H1 (cell line): Measurements from ENCODE around the gene GALK1. TPM values are rescaled to one million over a fixed set of nuclear protein-coding genes. Genes with fewer than 3 reads are reported as not detected.

Experiments used
- CTCF ChIA-PET: fragments of 300-600 bp; sonication (Branson Sonifier 250); formaldehyde crosslinking; loops from one replicate; lab custom pipeline; 2021; ENCODE audit not compliant: partially characterized antibody; lab: Charles Lee
- POLR2A ChIA-PET: fragments of 300-600 bp; sonication (Branson Sonifier 250); formaldehyde crosslinking; loops from one replicate; lab custom pipeline; 2021; ENCODE audit warnings: inconsistent platforms; ENCODE audit not compliant: partially characterized antibody; lab: Charles Lee
- DNase-seq, 2 experiments: peaks; one replicate each; pipeline versions ENCODE4 v3.0.0 to v3.0.0-alpha.2; 2010 to 2022; ENCODE audit warnings: low spot score in 2 of 2, low read depth in 1 of 2, mixed read lengths in 1 of 2
- FAIRE-seq: peaks from 2 replicates; lab custom pipeline; 2011; peaks lifted over from hg19 to GRCh38; lab: Jason Lieb, UNC
- H2AFZ ChIP-seq: 2 replicates; pipeline ENCODE4 v1.8.1; 2012; ENCODE audit warnings: low read length, inconsistent platforms
- H2AK5ac ChIP-seq: 2 replicates; pipeline ENCODE4 v1.6.1; 2013; ENCODE audit warnings: low read depth, low read length
- H2BK120ac ChIP-seq: replicated peaks from 2 replicates; pipeline ENCODE3; 2013; ENCODE audit warnings: low read depth, low read length, inconsistent platforms
- H2BK12ac ChIP-seq: 2 replicates; pipeline ENCODE4 v1.6.1; 2013; ENCODE audit warnings: low read depth, low read length
- H2BK15ac ChIP-seq: 2 replicates; pipeline ENCODE4 v1.6.1; 2013; ENCODE audit warnings: low read length
- H2BK20ac ChIP-seq: 2 replicates; pipeline ENCODE4 v1.6.1; 2013; ENCODE audit warnings: low read length
- H2BK5ac ChIP-seq: 2 replicates; pipeline ENCODE4 v1.6.1; 2013; ENCODE audit warnings: low read depth, low read length
- H3K14ac ChIP-seq: 2 replicates; pipeline ENCODE4 v1.6.1; 2013; ENCODE audit warnings: inconsistent platforms; ENCODE audit not compliant: insufficient read length
- H3K18ac ChIP-seq: 2 replicates; pipeline ENCODE4 v1.6.1; 2013; ENCODE audit warnings: low read length; ENCODE audit errors: extremely low read depth
- H3K23ac ChIP-seq: 2 replicates; pipeline ENCODE4 v1.6.1; 2013; ENCODE audit warnings: inconsistent platforms; ENCODE audit not compliant: insufficient read length
- H3K23me2 ChIP-seq: 2 replicates; pipeline ENCODE4 v1.6.1; 2013; ENCODE audit warnings: low read depth, low read length
- H3K27ac ChIP-seq: 2 replicates; pipeline ENCODE4 v1.6.1; 2011; ENCODE audit warnings: low read depth, low read length, inconsistent platforms
- H3K27me3 ChIP-seq, 4 experiments: replicated peaks in 1 of 4; 1 replicate in 1 of 4; 2 replicates in 3 of 4; pipeline versions ENCODE4 v1.6.1 to v1.8.1; 2011 to 2013; ENCODE audit warnings: low read length in 3 of 4, mild to moderate bottlenecking in 3 of 4, inconsistent platforms in 2 of 4, mixed read lengths in 2 of 4, moderate library complexity in 1 of 4; ENCODE audit not compliant: control insufficient read depth in 3 of 4, insufficient read depth in 3 of 4; ENCODE audit errors: extremely low read depth in 1 of 4
- H3K36me3 ChIP-seq, 4 experiments: 2 replicates each; pipeline versions ENCODE4 v1.6.1 to v1.8.1; 2011 to 2013; ENCODE audit warnings: mild to moderate bottlenecking in 4 of 4, low read length in 3 of 4, moderate library complexity in 2 of 4, control low read depth in 1 of 4, inconsistent platforms in 1 of 4; ENCODE audit not compliant: insufficient read depth in 4 of 4, control insufficient read depth in 2 of 4
- H3K4ac ChIP-seq: replicated peaks from 2 replicates; pipeline ENCODE3; 2013; ENCODE audit warnings: low read length, low read depth, mixed read lengths, inconsistent platforms; ENCODE audit not compliant: insufficient read length
- H3K4me1 ChIP-seq, 4 experiments: replicated peaks in 1 of 4; 1 replicate in 1 of 4; 2 replicates in 3 of 4; pipeline versions ENCODE4 v1.6.1 to v1.8.1; 2011 to 2013; ENCODE audit warnings: low read length in 3 of 4, inconsistent platforms in 2 of 4, mixed read lengths in 1 of 4; ENCODE audit not compliant: insufficient read depth in 4 of 4, control insufficient read depth in 3 of 4
- H3K4me2 ChIP-seq, 2 experiments: 2 replicates each; pipeline versions ENCODE4 v1.6.1 to v1.8.1; 2011 to 2013; ENCODE audit warnings: low read depth in 2 of 2, low read length in 2 of 2, control low read depth in 1 of 2, inconsistent platforms in 1 of 2, mild to moderate bottlenecking in 1 of 2; ENCODE audit not compliant: insufficient read depth in 1 of 2
- H3K4me3 ChIP-seq, 4 experiments: fragments of 200-600, 300-600 bp in 1 of 4; sonication (generic), shearing (Covaris generic), sonication (Bioruptor Twin) in 1 of 4; 2 replicates each; pipeline versions ENCODE4 v1.5.1 to v1.8.1; 2011 to 2016; ENCODE audit warnings: low read length in 4 of 4, low read depth in 3 of 4, control low read depth in 2 of 4, inconsistent platforms in 2 of 4, mild to moderate bottlenecking in 2 of 4, mixed read lengths in 1 of 4, moderate library complexity in 1 of 4; ENCODE audit not compliant: insufficient read depth in 2 of 4; ENCODE audit errors: extremely low read depth in 1 of 4
- H3K56ac ChIP-seq: replicated peaks from 2 replicates; pipeline ENCODE3; 2013; ENCODE audit warnings: low read depth, mild to moderate bottlenecking, mixed read lengths, low read length, inconsistent platforms; ENCODE audit not compliant: insufficient read length
- H3K79me1 ChIP-seq: 2 replicates; pipeline ENCODE4 v1.6.1; 2013; ENCODE audit warnings: low read depth, low read length, control low read depth
- H3K79me2 ChIP-seq, 2 experiments: 2 replicates each; pipeline versions ENCODE4 v1.6.1 to v1.8.1; 2012 to 2013; ENCODE audit warnings: low read length in 2 of 2, mild to moderate bottlenecking in 2 of 2, inconsistent platforms in 1 of 2; ENCODE audit not compliant: insufficient read depth in 2 of 2, control insufficient read depth in 1 of 2
- H3K9ac ChIP-seq, 4 experiments: replicated peaks in 1 of 4; 1 replicate in 1 of 4; 2 replicates in 3 of 4; pipeline versions ENCODE4 v1.6.1 to v1.8.1; 2011 to 2013; ENCODE audit warnings: low read depth in 3 of 4, low read length in 3 of 4, control low read depth in 2 of 4, mild to moderate bottlenecking in 2 of 4, moderate library complexity in 2 of 4, inconsistent platforms in 1 of 4; ENCODE audit errors: extremely low read depth in 1 of 4
- H3K9me3 ChIP-seq, 2 experiments: 2 replicates each; pipeline versions ENCODE4 v1.6.1 to v1.8.1; 2012 to 2013; ENCODE audit warnings: mild to moderate bottlenecking in 2 of 2, moderate library complexity in 2 of 2, control low read depth in 1 of 2, inconsistent platforms in 1 of 2, low read depth in 1 of 2, low read length in 1 of 2, mixed read lengths in 1 of 2; ENCODE audit not compliant: insufficient read depth in 2 of 2
- H4K20me1 ChIP-seq, 2 experiments: replicated peaks in 1 of 2; 2 replicates each; pipeline versions ENCODE3 to v1.8.1; 2011 to 2013; ENCODE audit warnings: inconsistent platforms in 2 of 2, low read length in 2 of 2, mild to moderate bottlenecking in 1 of 2; ENCODE audit not compliant: insufficient read depth in 2 of 2, control insufficient read depth in 1 of 2
- H4K5ac ChIP-seq: 2 replicates; pipeline ENCODE4 v1.6.1; 2013; ENCODE audit warnings: low read length, low read depth, mixed read lengths, inconsistent platforms; ENCODE audit not compliant: insufficient read length
- H4K8ac ChIP-seq: 2 replicates; pipeline ENCODE4 v1.8.0; 2013; ENCODE audit warnings: mild to moderate bottlenecking, moderate library complexity, low read length, inconsistent platforms; ENCODE audit not compliant: insufficient read depth; ENCODE audit errors: extremely low read depth
- H4K91ac ChIP-seq: replicated peaks from 2 replicates; pipeline ENCODE3; 2013; ENCODE audit warnings: low read length, mixed read lengths, inconsistent platforms; ENCODE audit not compliant: insufficient read length
- TAF1 ChIP-seq: IDR thresholded peaks from 2 replicates; pipeline ENCODE4 v1.6.1; 2011; ENCODE audit warnings: mild to moderate bottlenecking, low read depth, low read length
- WGBS, 2 experiments: shearing (Covaris generic) in 1 of 2; methylation state at CpG; one replicate each; pipeline versions ENCODE4 v1.1.6 to v1.1.7; 2013 to 2015; ENCODE audit warnings: low lambda C conversion rate in 2 of 2, mixed read lengths in 2 of 2, inconsistent platforms in 1 of 2, low coverage in 1 of 2, missing lambda C conversion rate in 1 of 2; ENCODE audit not compliant: insufficient replicate concordance in 2 of 2, insufficient coverage in 1 of 2, insufficient read length in 1 of 2; ENCODE audit errors: extremely low coverage in 1 of 2, missing lambda C conversion rate in 1 of 2; 5-methylcytosine and 5-hydroxymethylcytosine counted together
- polyA plus RNA-seq, 7 experiments: library from polyadenylated mRNA; depleted of rRNA in 3 of 7; stranded (reverse) in 5 of 7; unstranded in 2 of 7; fragments of >200 nt in 5 of 7; fragments of 200-250 nt in 2 of 7; gene quantifications; 1 replicate in 5 of 7; 2 replicates in 1 of 7; 4 replicates in 1 of 7; pipeline versions ENCODE4 v1.2.1 to v1.2.3, GENCODE V29; 2011 to 2013; ENCODE audit warnings: missing spikeins in 2 of 7, mixed read lengths in 2 of 7
- total RNA-seq: library from RNA; stranded (reverse); fragmentation: NEBNext Ultra II Directional; extraction: Animal tissue kit (Norgen Biotek cat#: 25700); gene quantifications from 2 replicates; pipeline ENCODE4 v1.2.1, GENCODE V29; 2021

The GALK1 gene
- total and polyA plus RNA-seq, 2 of the 8 experiments (the other 6 are each of a cell fraction or from before 2014, with no cell fraction given) = 34.1 to 47.9 TPM

DNA sequence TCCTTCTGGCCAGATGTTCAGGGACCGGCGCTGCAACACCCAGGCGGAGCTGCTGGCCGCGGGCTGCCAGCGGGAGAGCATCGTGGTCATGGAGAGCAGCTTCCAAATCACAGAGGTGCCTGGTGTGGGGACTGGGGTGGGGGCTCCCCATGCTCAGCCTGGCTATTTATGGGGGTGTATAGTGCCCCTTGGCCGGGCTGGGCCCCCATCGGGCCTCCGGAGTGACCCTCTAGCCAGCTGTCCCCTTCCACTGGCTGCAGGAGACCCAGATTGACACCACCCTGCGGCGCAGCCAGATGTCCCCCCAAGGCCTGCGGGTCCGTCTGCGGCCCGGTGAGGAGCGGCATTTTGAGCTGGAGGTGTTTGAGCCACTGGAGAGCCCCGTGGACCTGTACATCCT lies 37.6 kb downstream of the GALK1 start:
- no peak overlapping the region for H4K91ac ChIP-seq
- H3K27ac ChIP-seq = no peak overlapping the region
- no peak overlapping the region for H2BK12ac ChIP-seq
- H2BK15ac ChIP-seq = no peak overlapping the region
- H2BK5ac ChIP-seq = no peak overlapping the region
- H4K5ac ChIP-seq = no peak overlapping the region
- no peak overlapping the region for H3K9ac ChIP-seq
- H2AK5ac ChIP-seq = no peak overlapping the region
- 94% methylated on average over 18 of the region's 18 CpGs; no CpG with 5 or more reads in 1 of the 2 experiments for WGBS, 2 experiments
- H3K79me2 ChIP-seq = no peaks in the 10 kb centered on the region
- no peak overlapping the region for H2BK120ac ChIP-seq
- no peak overlapping the region for H2AFZ ChIP-seq
- H3K4me1 ChIP-seq = no peaks in the 10 kb centered on the region; a peak in 2 of 7 replicates
- no peak overlapping the region for H3K23ac ChIP-seq
- H3K4ac ChIP-seq = no peak overlapping the region
- H3K18ac ChIP-seq = no peak overlapping the region
- no peaks in the 10 kb centered on the region for H3K79me1 ChIP-seq
- FAIRE-seq = no peak
- H3K4me2 ChIP-seq = no peak overlapping the region
- H3K4me3 ChIP-seq = no peak overlapping the region
- H3K56ac ChIP-seq = no peak overlapping the region
- H4K20me1 ChIP-seq = peaks cover 0 to 5% of the 10 kb centered on the region in 2 experiments
- H3K36me3 ChIP-seq = no peaks in the 10 kb centered on the region
- POLR2A ChIA-PET = interaction anchor here (0.5 to 1.1 kb wide), 5 partner anchors 11 to 57 kb away, joined by 3 to 4 read pairs (median 3); a partner anchor contains a TSS
- DNase-seq = no peak
- H2BK20ac ChIP-seq = no peak overlapping the region
- no peak for TF ChIP-seq TAF1
- H4K8ac ChIP-seq = no peak overlapping the region
- no peaks in the 10 kb centered on the region for H3K27me3 ChIP-seq
- H3K23me2 ChIP-seq = no peaks in the 10 kb centered on the region
- H3K14ac ChIP-seq = no peak overlapping the region
- CTCF ChIA-PET = interaction anchor here (1.2 to 5.6 kb wide), 4 partner anchors 20 to 137 kb away, joined by 3 to 64 read pairs (median 4); partner anchors contain the start of gene SMIM5
- no peaks in the 10 kb centered on the region for H3K9me3 ChIP-seq
